ENCODE data around the gene NRCAM.

Gene NRCAM

GRCh38 chr7:108374899-108375298 is 81.3 kb downstream of the NRCAM start:
- H3K36me3 ChIP-seq (ENCODE audit: low read length), result no peaks in the 10 kb centered on the region
- H3K4me2 ChIP-seq (ENCODE audit: low read depth, low read length, poor library complexity, severe bottlenecking), result no peak overlapping the region
- H3K9ac ChIP-seq (ENCODE audit: low read length), result no peak overlapping the region
- H3K27me3 ChIP-seq (ENCODE audit: low read length), result no peaks in the 10 kb centered on the region
- H2AFZ ChIP-seq (ENCODE audit: low read depth, low read length, severe bottlenecking), result no peak overlapping the region
- H3K79me2 ChIP-seq (ENCODE audit: insufficient read depth, low read length), result no peaks in the 10 kb centered on the region
- no peak overlapping the region for H3K4me3 ChIP-seq (ENCODE audit: insufficient read depth, low read length, poor library complexity, severe bottlenecking)
- H3K9me3 ChIP-seq (ENCODE audit: insufficient read depth, low read length), result no peaks in the 10 kb centered on the region
- no peaks in the 10 kb centered on the region for H4K20me1 ChIP-seq (ENCODE audit: low read depth, low read length)
- no peaks in the 10 kb centered on the region for H3F3A ChIP-seq (ENCODE audit: insufficient read depth)
- TF ChIP-seq CTCF (IDR thresholded peaks at IDR 0.05; ENCODE audit: insufficient read depth, low read length, poor library complexity, severe bottlenecking) (no peak), EZH2phosphoT487 (conservative IDR thresholded peaks at IDR 0.05; ENCODE audit: low read length) (no peak)
- H3K9me2 ChIP-seq (replicated peaks; ENCODE audit: insufficient read depth, low read length), result no peaks in the 10 kb centered on the region
- H3K27ac ChIP-seq (ENCODE audit: low read depth, low read length), result no peak overlapping the region

GRCh38 chr7:108372618-108373017 is 83.6 kb downstream of the NRCAM start:
- Histone ChIP-seq H3F3A (ENCODE audit: insufficient read depth) (no peaks in the 10 kb centered on the region), H3K4me3 (ENCODE audit: insufficient read depth, low read length, poor library complexity, severe bottlenecking) (no peak overlapping the region), H3K4me2 (ENCODE audit: low read depth, low read length, poor library complexity, severe bottlenecking) (no peak overlapping the region), H3K27ac (ENCODE audit: low read depth, low read length) (no peak overlapping the region), H4K20me1 (ENCODE audit: low read depth, low read length) (no peaks in the 10 kb centered on the region), H3K79me2 (ENCODE audit: insufficient read depth, low read length) (no peaks in the 10 kb centered on the region), H3K36me3 (ENCODE audit: low read length) (no peaks in the 10 kb centered on the region), H3K9me2 (replicated peaks; ENCODE audit: insufficient read depth, low read length) (no peaks in the 10 kb centered on the region), H2AFZ (ENCODE audit: low read depth, low read length, severe bottlenecking) (no peak overlapping the region), H3K27me3 (ENCODE audit: low read length) (no peaks in the 10 kb centered on the region), H3K9me3 (ENCODE audit: insufficient read depth, low read length) (no peaks in the 10 kb centered on the region), H3K9ac (ENCODE audit: low read length) (no peak overlapping the region)
- TF ChIP-seq CTCF (IDR thresholded peaks at IDR 0.05; ENCODE audit: insufficient read depth, low read length, poor library complexity, severe bottlenecking) (no peak), EZH2phosphoT487 (conservative IDR thresholded peaks at IDR 0.05; ENCODE audit: low read length) (no peak)

GRCh38 chr7:108370616-108371015 is 85.6 kb downstream of the NRCAM start:
- no peaks in the 10 kb centered on the region for H4K20me1 ChIP-seq (ENCODE audit: low read depth, low read length)
- H2AFZ ChIP-seq (ENCODE audit: low read depth, low read length, severe bottlenecking), result no peak overlapping the region
- no peak overlapping the region for H3K4me2 ChIP-seq (ENCODE audit: low read depth, low read length, poor library complexity, severe bottlenecking)
- H3K79me2 ChIP-seq (ENCODE audit: insufficient read depth, low read length), result no peaks in the 10 kb centered on the region
- no peaks in the 10 kb centered on the region for H3F3A ChIP-seq (ENCODE audit: insufficient read depth)
- TF ChIP-seq EZH2phosphoT487 (conservative IDR thresholded peaks at IDR 0.05; ENCODE audit: low read length) (no peak), CTCF (IDR thresholded peaks at IDR 0.05; ENCODE audit: insufficient read depth, low read length, poor library complexity, severe bottlenecking) (no peak)
- no peak overlapping the region for H3K9ac ChIP-seq (ENCODE audit: low read length)
- no peaks in the 10 kb centered on the region for H3K27me3 ChIP-seq (ENCODE audit: low read length)
- H3K4me3 ChIP-seq (ENCODE audit: insufficient read depth, low read length, poor library complexity, severe bottlenecking), result no peak overlapping the region
- no peaks in the 10 kb centered on the region for H3K36me3 ChIP-seq (ENCODE audit: low read length)
- no peaks in the 10 kb centered on the region for H3K9me3 ChIP-seq (ENCODE audit: insufficient read depth, low read length)
- H3K9me2 ChIP-seq (replicated peaks; ENCODE audit: insufficient read depth, low read length), result no peaks in the 10 kb centered on the region
- no peak overlapping the region for H3K27ac ChIP-seq (ENCODE audit: low read depth, low read length)

Measured in SU-DHL-6 (cell line).